Erythroblast (primary cell): ENCODE data around the gene PIGQ.

ENCODE experiments used
- GATA1 ChIP-seq: IDR thresholded peaks from 2 replicates; pipeline ENCODE4 v1.6.1; 2011; ENCODE audit warnings: low read depth, mild to moderate bottlenecking, control low read depth, low read length, moderate library complexity
- POLR2A ChIP-seq: IDR thresholded peaks from 2 replicates; pipeline ENCODE4 v1.6.1; 2011; ENCODE audit warnings: mild to moderate bottlenecking, low read length

DNA sequence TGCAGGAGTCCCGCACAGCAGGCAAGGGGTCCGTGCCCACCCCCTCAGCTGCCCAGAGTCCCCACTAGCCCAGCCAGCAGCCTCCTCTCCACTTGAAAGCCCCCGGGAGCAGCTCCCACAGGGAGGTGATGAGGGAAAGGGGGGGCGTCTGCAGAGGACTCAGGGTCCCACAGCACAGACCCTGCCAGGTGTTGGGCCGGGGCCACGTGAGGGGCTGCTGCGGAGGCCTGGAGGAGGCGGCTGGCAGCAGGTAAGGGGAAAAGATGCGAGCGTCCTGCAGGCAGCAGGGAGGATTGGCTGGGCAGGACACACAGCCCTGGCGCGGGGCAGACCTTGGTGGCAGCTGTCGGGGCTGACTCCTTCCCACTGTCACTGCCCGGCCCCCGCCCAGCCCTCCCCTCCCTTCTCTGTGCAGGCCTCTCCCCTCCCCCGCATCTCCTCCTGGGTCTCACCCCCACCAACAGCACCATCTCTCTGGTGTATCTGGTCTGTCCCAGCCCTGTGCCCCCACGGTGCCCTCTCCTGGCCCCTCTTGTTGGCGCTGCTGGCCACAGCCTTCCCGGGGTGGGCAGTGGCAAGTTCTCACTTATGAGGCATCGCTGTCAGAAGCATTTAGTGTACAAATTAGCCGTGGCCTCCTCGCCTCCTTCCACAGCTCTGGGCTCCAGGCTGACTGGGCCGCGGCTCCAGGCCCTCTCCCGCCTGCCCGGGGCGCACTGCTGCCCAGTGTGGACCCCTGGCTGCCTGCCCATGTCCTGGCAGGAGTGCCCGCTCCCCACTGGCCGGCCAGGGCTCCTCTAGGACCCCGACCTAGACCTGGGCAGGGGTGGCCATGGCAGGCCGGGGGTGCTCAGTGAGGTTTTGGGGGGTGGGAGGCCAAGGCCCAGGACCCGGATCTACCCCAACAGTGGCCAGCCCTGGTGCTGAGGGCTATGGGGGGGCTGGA, 14.0 kb upstream of the PIGQ start:
- TF ChIP-seq POLR2A: no peak
- no peak for TF ChIP-seq GATA1
